GM12878 (cell line): ENCODE measurements around the gene SLC9A7. TPM values are rescaled to one million over a fixed set of nuclear protein-coding genes. Genes with fewer than 3 reads are reported as not detected.

Experiments
- ATF7 ChIP-seq: fragments of 450-650 bp; IDR thresholded peaks from 2 replicates; pipeline ENCODE4 v1.6.1; 2016; ENCODE audit warnings: low read depth, mild to moderate bottlenecking
- BHLHE40 ChIP-seq, 2 experiments: fragments of 450-650 bp in 1 of 2; IDR thresholded peaks; 2 replicates each; pipeline ENCODE4 v1.6.1; 2011 to 2017; ENCODE audit warnings: low read depth in 2 of 2, borderline replicate concordance in 1 of 2, improper control_type of control experiment in 1 of 2, low read length in 1 of 2, mild to moderate bottlenecking in 1 of 2
- CREM ChIP-seq: IDR thresholded peaks from 2 replicates; pipeline ENCODE4 v1.6.1; 2014; ENCODE audit warnings: antibody characterized with exemption, low read depth
- ESRRA ChIP-seq: IDR thresholded peaks from 2 replicates; pipeline ENCODE4 v1.6.1; 2012; ENCODE audit warnings: mild to moderate bottlenecking, low read length, improper control_type of control experiment
- FOS ChIP-seq: IDR thresholded peaks from 3 replicates; pipeline ENCODE4 v1.6.1; 2011; ENCODE audit warnings: borderline replicate concordance; ENCODE audit not compliant: insufficient read length; ENCODE audit errors: extremely low read depth
- FOXK2 ChIP-seq: fragments of 450-650 bp; IDR thresholded peaks from 2 replicates; pipeline ENCODE4 v1.6.1; 2017; ENCODE audit warnings: mild to moderate bottlenecking, moderate library complexity
- FOXM1 ChIP-seq: IDR thresholded peaks from 2 replicates; pipeline ENCODE4 v1.6.1; 2012; ENCODE audit warnings: low read depth, mild to moderate bottlenecking, inconsistent platforms, low read length, moderate library complexity
- HDAC2 ChIP-seq: fragments of 200-600 bp; sonication (generic); IDR thresholded peaks from 2 replicates; pipeline ENCODE4 v1.6.1; 2017
- JUND ChIP-seq: IDR thresholded peaks from 2 replicates; pipeline ENCODE4 v1.6.1; 2012; ENCODE audit warnings: low read depth, mild to moderate bottlenecking, low read length, improper control_type of control experiment, moderate library complexity
- KDM1A ChIP-seq: fragments of 200-600 bp; sonication (generic); IDR thresholded peaks from 2 replicates; pipeline ENCODE4 v1.6.1; 2016; ENCODE audit warnings: borderline replicate concordance
- MEF2B ChIP-seq: fragments of 450-650 bp; IDR thresholded peaks from 2 replicates; pipeline ENCODE4 v1.6.1; 2018; ENCODE audit warnings: mild to moderate bottlenecking, moderate library complexity; ENCODE audit not compliant: partially characterized antibody, poor library complexity, severe bottlenecking
- MYC ChIP-seq: IDR thresholded peaks from 2 replicates; pipeline ENCODE4 v1.6.1; 2011; ENCODE audit warnings: mild to moderate bottlenecking, low read length, moderate library complexity, inconsistent platforms; ENCODE audit not compliant: insufficient read depth, insufficient replicate concordance, insufficient read length, severe bottlenecking
- NR2F1 ChIP-seq: fragments of 450-650 bp; conservative IDR thresholded peaks from 2 replicates; pipeline ENCODE4 v1.6.1; 2017; ENCODE audit warnings: mild to moderate bottlenecking
- NRF1 ChIP-seq: conservative IDR thresholded peaks from 2 replicates; pipeline ENCODE4 v1.6.1; 2011; ENCODE audit warnings: mild to moderate bottlenecking, low read depth, low read length, improper control_type of control experiment
- POLR2AphosphoS5 ChIP-seq: IDR thresholded peaks from 2 replicates; pipeline ENCODE4 v1.6.1; 2011; ENCODE audit warnings: mild to moderate bottlenecking, low read length, inconsistent platforms
- RFX5 ChIP-seq: IDR thresholded peaks from 2 replicates; pipeline ENCODE4 v1.6.1; 2011; ENCODE audit warnings: low read depth, low read length, improper control_type of control experiment
- SIN3A ChIP-seq: IDR thresholded peaks from 2 replicates; pipeline ENCODE4 v1.6.1; 2012; ENCODE audit warnings: low read depth, low read length, improper control_type of control experiment
- SMAD5 ChIP-seq: IDR thresholded peaks from 2 replicates; pipeline ENCODE4 v1.6.1; 2016; ENCODE audit warnings: antibody characterized with exemption, low read depth
- SMARCA5 ChIP-seq: fragments of 450-650 bp; IDR thresholded peaks from 2 replicates; pipeline ENCODE4 v1.6.1; 2017; ENCODE audit warnings: mild to moderate bottlenecking
- SMC3 ChIP-seq: IDR thresholded peaks from 2 replicates; pipeline ENCODE4 v1.6.1; 2011; ENCODE audit warnings: low read length, improper control_type of control experiment, borderline replicate concordance
- TARDBP ChIP-seq: IDR thresholded peaks from 2 replicates; pipeline ENCODE4 v1.6.1; 2016; ENCODE audit warnings: borderline replicate concordance
- TCF3 ChIP-seq: IDR thresholded peaks from 2 replicates; pipeline ENCODE4 v1.6.1; 2012; ENCODE audit warnings: low read depth, mild to moderate bottlenecking, low read length, borderline replicate concordance; ENCODE audit not compliant: insufficient read depth
- YY1 ChIP-seq: IDR thresholded peaks from 2 replicates; pipeline ENCODE4 v1.6.1; 2011; ENCODE audit warnings: low read depth, mild to moderate bottlenecking, low read length
- ZNF274 ChIP-seq: IDR thresholded peaks from one replicate; pipeline ENCODE4 v1.8.0; 2011; ENCODE audit not compliant: insufficient read length, insufficient read depth
- ZZZ3 ChIP-seq: IDR thresholded peaks from 2 replicates; pipeline ENCODE4 v1.6.1; 2011; ENCODE audit warnings: low read depth; ENCODE audit not compliant: control insufficient read depth, insufficient read length
- polyA plus RNA-seq, 11 experiments: library from polyadenylated mRNA; depleted of rRNA in 4 of 11; unstranded in 6 of 11; stranded (reverse) in 5 of 11; fragments of >200 nt; fragmentation: Nextera tagmentation in 4 of 11; fragmentation: Illumina TruSeq in 1 of 11; extraction: Ambion mirVana in 4 of 11; extraction: Trizol in 1 of 11; gene quantifications; 1 replicate in 1 of 11; 2 replicates in 10 of 11; pipeline versions ENCODE4 v1.2.1 to v1.2.3, GENCODE V29; 2011 to 2016; ENCODE audit warnings: inconsistent platforms in 2 of 11, missing spikeins in 2 of 11, low read depth in 1 of 11
- total RNA-seq, 4 experiments: library from RNA; depleted of rRNA in 3 of 4; stranded (reverse); fragments of >200 nt in 3 of 4; fragmentation: Illumina TruSeq in 1 of 4; extraction: Trizol in 1 of 4; gene quantifications; 2 replicates each; pipeline versions ENCODE4 v1.2.1 to v1.2.3, GENCODE V29; 2013 to 2021
- TF ChIP-seq, protein P1 (sequence below): IDR thresholded peaks from 2 replicates; pipeline ENCODE4 v1.6.1; 2012; ENCODE audit warnings: low read depth, low read length, improper control_type of control experiment
- TF ChIP-seq, protein P2 (sequence below): IDR thresholded peaks from 2 replicates; pipeline ENCODE4 v1.6.1; 2012; ENCODE audit warnings: improper control_type of control experiment, low read depth, low read length; ENCODE audit not compliant: insufficient replicate concordance
- TF ChIP-seq, protein P3 (sequence below): IDR thresholded peaks from 2 replicates; pipeline ENCODE4 v1.6.1; 2012; ENCODE audit warnings: low read depth, low read length, improper control_type of control experiment

SLC9A7 gene
- total and polyA plus RNA-seq, 10 of the 15 experiments (the other 5 are each of a cell fraction or from before 2014, with no cell fraction given) = 5.0 to 62.8 (median 30.5) TPM

DNA sequence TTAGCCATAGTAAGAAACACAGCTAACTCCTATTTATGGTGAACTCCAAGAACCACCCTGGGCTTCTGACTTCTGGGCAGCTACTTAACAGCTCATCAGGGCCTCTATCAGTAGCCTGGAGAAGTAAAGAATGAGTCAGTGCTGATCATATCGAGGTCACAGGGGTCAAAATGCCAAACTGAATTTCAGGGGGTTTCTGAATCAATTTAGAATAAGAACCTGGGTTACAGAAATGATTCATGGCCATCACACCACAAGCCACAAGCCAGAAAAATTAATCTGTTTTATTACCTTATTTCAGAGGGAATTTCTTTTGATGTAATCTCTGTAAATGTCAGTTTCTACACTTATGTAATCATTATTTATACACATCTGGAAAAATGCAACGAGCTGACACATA is 121.0 kb downstream of the SLC9A7 start (continued):
- TF ChIP-seq BHLHE40 (IDR thresholded peaks at IDR 0.05; ENCODE audit: borderline replicate concordance in 1 of 2, low read depth in 2 of 2, low read length in 1 of 2) (peak; percentile 47 to 62), SIN3A (no peak), TCF3 (0 out of 2 replicates have a peak, but pooled peaks have one; percentile 53), SMARCA5 (no peak), ESRRA (no peak), NRF1 (no peak), YY1 (no peak), FOS (no peak), JUND (0 out of 2 replicates have a peak, but pooled peaks have one; percentile 39), HDAC2 (no peak), ZNF274 (no peak), MEF2B (peak; percentile 78), MYC (no peak), CREM (peak; percentile 88), NR2F1 (peak; percentile 99), SMC3 (no peak), ZZZ3 (no peak), TARDBP (no peak), RFX5 (no peak), POLR2AphosphoS5 (no peak), SMAD5 (no peak), FOXK2 (no peak), ATF7 (peak; percentile 88), FOXM1 (peak; percentile 98), KDM1A (no peak)
- TF ChIP-seq, protein P1, sequence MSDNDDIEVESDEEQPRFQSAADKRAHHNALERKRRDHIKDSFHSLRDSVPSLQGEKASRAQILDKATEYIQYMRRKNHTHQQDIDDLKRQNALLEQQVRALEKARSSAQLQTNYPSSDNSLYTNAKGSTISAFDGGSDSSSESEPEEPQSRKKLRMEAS = no peak
- TF ChIP-seq, protein P2, sequence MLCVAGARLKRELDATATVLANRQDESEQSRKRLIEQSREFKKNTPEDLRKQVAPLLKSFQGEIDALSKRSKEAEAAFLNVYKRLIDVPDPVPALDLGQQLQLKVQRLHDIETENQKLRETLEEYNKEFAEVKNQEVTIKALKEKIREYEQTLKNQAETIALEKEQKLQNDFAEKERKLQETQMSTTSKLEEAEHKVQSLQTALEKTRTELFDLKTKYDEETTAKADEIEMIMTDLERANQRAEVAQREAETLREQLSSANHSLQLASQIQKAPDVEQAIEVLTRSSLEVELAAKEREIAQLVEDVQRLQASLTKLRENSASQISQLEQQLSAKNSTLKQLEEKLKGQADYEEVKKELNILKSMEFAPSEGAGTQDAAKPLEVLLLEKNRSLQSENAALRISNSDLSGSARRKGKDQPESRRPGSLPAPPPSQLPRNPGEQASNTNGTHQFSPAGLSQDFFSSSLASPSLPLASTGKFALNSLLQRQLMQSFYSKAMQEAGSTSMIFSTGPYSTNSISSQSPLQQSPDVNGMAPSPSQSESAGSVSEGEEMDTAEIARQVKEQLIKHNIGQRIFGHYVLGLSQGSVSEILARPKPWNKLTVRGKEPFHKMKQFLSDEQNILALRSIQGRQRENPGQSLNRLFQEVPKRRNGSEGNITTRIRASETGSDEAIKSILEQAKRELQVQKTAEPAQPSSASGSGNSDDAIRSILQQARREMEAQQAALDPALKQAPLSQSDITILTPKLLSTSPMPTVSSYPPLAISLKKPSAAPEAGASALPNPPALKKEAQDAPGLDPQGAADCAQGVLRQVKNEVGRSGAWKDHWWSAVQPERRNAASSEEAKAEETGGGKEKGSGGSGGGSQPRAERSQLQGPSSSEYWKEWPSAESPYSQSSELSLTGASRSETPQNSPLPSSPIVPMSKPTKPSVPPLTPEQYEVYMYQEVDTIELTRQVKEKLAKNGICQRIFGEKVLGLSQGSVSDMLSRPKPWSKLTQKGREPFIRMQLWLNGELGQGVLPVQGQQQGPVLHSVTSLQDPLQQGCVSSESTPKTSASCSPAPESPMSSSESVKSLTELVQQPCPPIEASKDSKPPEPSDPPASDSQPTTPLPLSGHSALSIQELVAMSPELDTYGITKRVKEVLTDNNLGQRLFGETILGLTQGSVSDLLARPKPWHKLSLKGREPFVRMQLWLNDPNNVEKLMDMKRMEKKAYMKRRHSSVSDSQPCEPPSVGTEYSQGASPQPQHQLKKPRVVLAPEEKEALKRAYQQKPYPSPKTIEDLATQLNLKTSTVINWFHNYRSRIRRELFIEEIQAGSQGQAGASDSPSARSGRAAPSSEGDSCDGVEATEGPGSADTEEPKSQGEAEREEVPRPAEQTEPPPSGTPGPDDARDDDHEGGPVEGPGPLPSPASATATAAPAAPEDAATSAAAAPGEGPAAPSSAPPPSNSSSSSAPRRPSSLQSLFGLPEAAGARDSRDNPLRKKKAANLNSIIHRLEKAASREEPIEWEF = peak; percentile 72
- TF ChIP-seq, protein P3, sequence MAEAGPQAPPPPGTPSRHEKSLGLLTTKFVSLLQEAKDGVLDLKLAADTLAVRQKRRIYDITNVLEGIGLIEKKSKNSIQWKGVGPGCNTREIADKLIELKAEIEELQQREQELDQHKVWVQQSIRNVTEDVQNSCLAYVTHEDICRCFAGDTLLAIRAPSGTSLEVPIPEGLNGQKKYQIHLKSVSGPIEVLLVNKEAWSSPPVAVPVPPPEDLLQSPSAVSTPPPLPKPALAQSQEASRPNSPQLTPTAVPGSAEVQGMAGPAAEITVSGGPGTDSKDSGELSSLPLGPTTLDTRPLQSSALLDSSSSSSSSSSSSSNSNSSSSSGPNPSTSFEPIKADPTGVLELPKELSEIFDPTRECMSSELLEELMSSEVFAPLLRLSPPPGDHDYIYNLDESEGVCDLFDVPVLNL = no peak
